Nephron (organoid): Measurements from ENCODE around the gene TRMT1.
"Not testable (repeated sequence)": the region's sequence is repeated elsewhere in the genome, so short reads cannot be mapped to it uniquely, and the experiment has no call there.

Source experiments
- H3K27ac Mint-ChIP-seq, 3 experiments: 2 replicates each; pipeline ENCODE4 v1.8.0; 2020; ENCODE audit warnings: mixed read lengths in 3 of 3, mild to moderate bottlenecking in 2 of 3, moderate library complexity in 1 of 3
- H3K27me3 Mint-ChIP-seq: 2 replicates; pipeline ENCODE4 v1.8.0; 2021; ENCODE audit warnings: low read depth, mild to moderate bottlenecking, moderate library complexity, mixed read lengths
- H3K36me3 Mint-ChIP-seq: 2 replicates; pipeline ENCODE4 v1.8.0; 2020; ENCODE audit warnings: low read depth, mixed read lengths
- H3K4me1 Mint-ChIP-seq: 2 replicates; pipeline ENCODE4 v1.8.0; 2020; ENCODE audit warnings: mixed read lengths
- H3K4me3 Mint-ChIP-seq, 3 experiments: 2 replicates each; pipeline ENCODE4 v1.8.0; 2020; ENCODE audit warnings: mild to moderate bottlenecking in 3 of 3, mixed read lengths in 3 of 3, moderate library complexity in 2 of 3
- H3K9me3 Mint-ChIP-seq: 2 replicates; pipeline ENCODE4 v1.8.0; 2020; ENCODE audit warnings: mixed read lengths
- CTCF ChIP-seq, 3 experiments: fragments of 200-600 bp; sonication (generic); IDR thresholded peaks; one replicate each; pipeline ENCODE4 v1.5.0; 2021; ENCODE audit warnings: antibody characterized with exemption in 3 of 3; ENCODE audit not compliant: unreplicated experiment in 3 of 3

The TRMT1 gene

GRCh38 chr19:13150931-13151604 is 34.5 kb upstream of the TRMT1 start:
- peaks cover 11% of the 10 kb centered on the region for H3K4me1 Mint-ChIP-seq
- peak overlapping the region; percentile 95 to 100 (median 96) for H3K27ac Mint-ChIP-seq
- no peak for TF ChIP-seq CTCF (IDR thresholded peaks at IDR 0.05; ENCODE audit: unreplicated experiment in 3 of 3)
- H3K9me3 Mint-ChIP-seq = no peaks in the 10 kb centered on the region
- peak overlapping the region; percentile 95 to 100 (median 100) for H3K4me3 Mint-ChIP-seq
- peaks cover 16% of the 10 kb centered on the region for H3K36me3 Mint-ChIP-seq
- peaks cover 5% of the 10 kb centered on the region for H3K27me3 Mint-ChIP-seq

GRCh38 chr19:13150187-13150930 is 33.8 kb upstream of the TRMT1 start, which contains the start of the genes IER2 and STX10:
Gene IER2, plus strand, starts transcription at chr19:13150411. Its CDS starts 2,776 bp downstream, at chr19:13153187.
Gene STX10, minus strand, starts transcription at chr19:13150375. Its CDS starts 202 bp downstream, at chr19:13150173.
- Mint-ChIP-seq H3K4me1 (peaks cover 11% of the 10 kb centered on the region), H3K36me3 (peaks cover 16% of the 10 kb centered on the region), H3K4me3 (peak within 1 kb of the TSS; percentile 95 to 100 (median 100)), H3K27ac (peak within 1 kb of the TSS; percentile 95 to 100 (median 96)), H3K27me3 (peaks cover 5% of the 10 kb centered on the region), H3K9me3 (no peaks in the 10 kb centered on the region)
- TF ChIP-seq CTCF (IDR thresholded peaks at IDR 0.05; ENCODE audit: unreplicated experiment in 3 of 3) = peak; percentile 42 to 69 (median 42)

- Mint-ChIP-seq H3K9me3 (no peaks in the 10 kb centered on the region), H3K4me1 (peaks cover 6% of the 10 kb centered on the region), H3K27ac (peak overlapping the region; percentile 95 to 100 (median 96)), H3K36me3 (peaks cover 15% of the 10 kb centered on the region), H3K27me3 (peaks cover 5% of the 10 kb centered on the region), H3K4me3 (peak overlapping the region; percentile 95 to 100 (median 100))
- no peak for TF ChIP-seq CTCF (IDR thresholded peaks at IDR 0.05; ENCODE audit: unreplicated experiment in 3 of 3)
Measured at GRCh38 chr19:13149628-13150186, 33.2 kb upstream of the TRMT1 start.

GRCh38 chr19:13149173-13149627 is 32.7 kb upstream of the TRMT1 start:
- Mint-ChIP-seq H3K36me3 (peaks cover 10% of the 10 kb centered on the region), H3K4me3 (peak overlapping the region; percentile 85 to 100 (median 95)), H3K27ac (peak overlapping the region; percentile 45 to 63 (median 59))
- H3K27me3 Mint-ChIP-seq, H3K4me1 Mint-ChIP-seq, H3K9me3 Mint-ChIP-seq: not testable (repeated sequence)

- Mint-ChIP-seq H3K27me3 (no peaks in the 10 kb centered on the region), H3K4me1 (peaks cover 6% of the 10 kb centered on the region), H3K9me3 (no peaks in the 10 kb centered on the region), H3K27ac (peak overlapping the region in 1 of 3 experiments; percentile 26), H3K4me3 (peak overlapping the region; percentile 72 to 80 (median 78)), H3K36me3 (peaks cover 6% of the 10 kb centered on the region)
- TF ChIP-seq CTCF (IDR thresholded peaks at IDR 0.05; ENCODE audit: unreplicated experiment in 3 of 3) = no peak
Measured at GRCh38 chr19:13146763-13147563, 30.4 kb upstream of the TRMT1 start.
